SK-N-MC (cell line): ENCODE results near the gene DCAF4.

Experiments
- EZH2 ChIP-seq: fragments of 200-600 bp; sonication (generic); IDR thresholded peaks from one replicate; pipeline ENCODE4 v1.6.1; 2017; ENCODE audit warnings: antibody characterized with exemption
- POLR2AphosphoS5 ChIP-seq: IDR thresholded peaks from 2 replicates; pipeline ENCODE4 v1.6.1; 2012; ENCODE audit warnings: mild to moderate bottlenecking, low read depth, low read length, borderline replicate concordance

- TF ChIP-seq EZH2 (no peak), POLR2AphosphoS5 (no peak)
Measured at GRCh38 chr14:72907886-72908285, 18.4 kb upstream of the DCAF4 start.
